Nephron progenitor cell (in vitro differentiated cells): Measurements from ENCODE around the gene ACOX2.
A peak's percentile ranks its signal among the peaks of the same experiment; 100 is the strongest.

Experiments used
- DNase-seq: peaks from one replicate; pipeline ENCODE4 v3.0.0; 2021
- H3K27ac Mint-ChIP-seq: 2 replicates; pipeline ENCODE4 v1.8.0; 2021; ENCODE audit warnings: mild to moderate bottlenecking, moderate library complexity, mixed read lengths
- H3K27me3 Mint-ChIP-seq: 2 replicates; pipeline ENCODE4 v1.8.0; 2021; ENCODE audit warnings: mild to moderate bottlenecking, low read depth, mixed read lengths; ENCODE audit not compliant: poor library complexity
- H3K36me3 Mint-ChIP-seq: 2 replicates; pipeline ENCODE4 v1.8.0; 2021; ENCODE audit warnings: low read depth, mixed read lengths
- H3K4me1 Mint-ChIP-seq: 2 replicates; pipeline ENCODE4 v1.8.0; 2021; ENCODE audit warnings: mixed read lengths
- H3K4me3 Mint-ChIP-seq: 2 replicates; pipeline ENCODE4 v1.8.0; 2021; ENCODE audit warnings: mild to moderate bottlenecking, moderate library complexity, mixed read lengths
- H3K9me3 Mint-ChIP-seq: 2 replicates; pipeline ENCODE4 v1.8.0; 2021; ENCODE audit warnings: mild to moderate bottlenecking, moderate library complexity, mixed read lengths
- CTCF ChIP-seq: fragments of 200-600 bp; sonication (generic); IDR thresholded peaks from 2 replicates; pipeline ENCODE4 v1.5.0; 2021; ENCODE audit warnings: antibody characterized with exemption

Gene ACOX2

DNA sequence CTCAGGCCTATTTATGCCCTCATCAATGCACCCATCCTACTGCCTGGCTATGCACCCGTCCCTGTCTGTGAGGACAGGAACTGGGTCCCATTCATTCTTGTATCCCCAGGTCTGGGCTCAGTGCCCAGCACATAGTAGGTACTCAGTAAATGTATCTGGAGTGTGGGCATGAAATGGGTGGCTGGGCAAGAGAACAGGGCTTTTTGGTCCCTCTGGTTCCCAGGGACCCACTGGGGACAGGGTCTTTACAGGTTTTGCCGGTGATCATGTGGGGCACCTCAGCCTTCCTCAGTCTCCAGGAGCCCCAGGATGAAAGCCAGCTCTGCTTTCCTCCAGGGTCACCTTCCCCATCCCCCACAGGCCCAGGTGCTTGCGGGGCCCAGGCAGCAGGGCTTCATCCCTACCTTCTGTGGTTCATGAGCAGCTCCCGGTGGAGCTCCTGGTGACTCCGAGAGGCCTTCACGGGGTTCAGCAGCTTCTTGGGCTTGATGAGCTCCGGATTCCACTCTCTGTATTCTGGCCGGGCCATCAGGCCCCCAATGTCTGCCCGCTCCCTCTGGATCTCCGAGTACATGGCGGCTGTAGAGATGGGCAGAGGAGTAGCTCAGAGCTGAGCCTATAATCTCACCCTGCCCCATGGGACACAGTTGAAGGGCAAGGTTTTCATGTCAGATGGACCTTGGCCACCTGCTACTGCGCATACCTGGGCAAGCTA lies 32.5 kb upstream of the ACOX2 start:
- Mint-ChIP-seq H3K27me3 (peaks cover 10% of the 10 kb centered on the region), H3K4me1 (peaks cover 37% of the 10 kb centered on the region), H3K36me3 (no peaks in the 10 kb centered on the region), H3K27ac (no peak overlapping the region), H3K9me3 (peaks cover 7% of the 10 kb centered on the region), H3K4me3 (no peak overlapping the region)
- no peak for TF ChIP-seq CTCF
- no peak for DNase-seq

GRCh38 chr3:58568572-58569286 lies 31.7 kb upstream of the ACOX2 start:
- Mint-ChIP-seq H3K4me1 (peaks cover 30% of the 10 kb centered on the region), H3K9me3 (peaks cover 7% of the 10 kb centered on the region), H3K36me3 (no peaks in the 10 kb centered on the region), H3K27me3 (peaks cover 10% of the 10 kb centered on the region), H3K4me3 (no peak overlapping the region), H3K27ac (no peak overlapping the region)
- peak; percentile 97 for TF ChIP-seq CTCF
- peak; percentile 88 for DNase-seq

DNA sequence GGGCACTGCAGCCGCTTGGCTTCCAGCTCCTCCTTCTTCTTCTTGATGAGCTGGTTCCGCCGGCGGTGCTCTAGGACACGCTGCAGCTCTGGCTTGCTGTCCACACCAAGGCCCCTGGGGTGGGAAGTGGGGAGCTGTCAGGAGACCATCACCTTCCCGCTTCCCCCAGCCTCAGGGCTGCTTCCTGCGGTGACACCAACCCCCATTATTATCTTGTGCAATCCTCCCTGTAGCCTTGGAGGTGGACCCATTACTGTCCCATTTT lies 30.2 kb upstream of the ACOX2 start:
- no peak for TF ChIP-seq CTCF
- no peak for DNase-seq
- no peak overlapping the region for H3K4me3 Mint-ChIP-seq
- peaks cover 7% of the 10 kb centered on the region for H3K9me3 Mint-ChIP-seq
- peaks cover 17% of the 10 kb centered on the region for H3K4me1 Mint-ChIP-seq
- no peaks in the 10 kb centered on the region for H3K36me3 Mint-ChIP-seq
- no peak overlapping the region for H3K27ac Mint-ChIP-seq
- H3K27me3 Mint-ChIP-seq: peaks cover 13% of the 10 kb centered on the region

DNA sequence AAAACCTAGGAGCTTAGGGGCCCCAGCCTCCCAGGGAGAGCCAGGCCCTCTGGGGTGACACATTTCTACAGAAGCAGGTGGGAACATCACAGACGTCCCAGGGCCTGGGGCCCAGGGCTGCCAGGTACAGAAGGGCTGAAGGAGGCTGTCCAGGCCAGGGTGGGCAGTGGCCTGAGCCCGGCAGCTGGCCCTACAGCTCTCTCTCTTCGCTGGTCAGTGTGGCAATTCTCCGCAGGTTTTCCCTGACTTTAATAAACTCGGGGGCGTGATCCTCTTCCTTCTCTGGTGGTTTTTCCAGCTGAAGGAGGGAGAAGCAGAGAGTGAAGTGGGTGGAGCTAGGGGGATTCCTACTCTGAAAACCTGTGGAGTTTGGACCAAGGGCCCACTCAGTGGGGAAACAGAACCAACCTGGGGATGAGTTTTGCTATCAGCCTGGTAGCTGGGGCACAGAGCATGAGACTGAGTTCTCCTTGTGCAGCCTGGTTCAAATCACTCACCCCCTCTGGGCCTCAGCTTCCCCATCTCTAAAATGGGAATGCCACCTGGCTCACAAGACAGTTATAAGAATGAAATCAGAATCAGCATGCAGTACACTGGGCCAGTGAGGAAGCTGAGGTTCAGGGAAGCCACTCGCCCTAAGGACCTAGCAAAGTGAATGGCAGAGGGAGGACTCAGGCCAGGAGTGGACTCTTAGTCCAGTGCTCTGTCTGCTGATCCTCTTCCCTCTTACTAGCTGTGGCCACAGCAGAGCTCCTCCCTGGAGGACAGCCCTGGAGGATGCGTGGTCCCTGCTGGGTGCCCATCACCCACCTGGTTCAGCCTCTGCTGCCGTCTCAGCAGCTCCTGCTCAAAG lies 29.6 kb upstream of the ACOX2 start:
- TF ChIP-seq CTCF: no peak
- H3K4me1 Mint-ChIP-seq: peaks cover 16% of the 10 kb centered on the region
- no peak overlapping the region for H3K27ac Mint-ChIP-seq
- no peak for DNase-seq
- peaks cover 2% of the 10 kb centered on the region for H3K9me3 Mint-ChIP-seq
- H3K4me3 Mint-ChIP-seq: no peak overlapping the region
- H3K36me3 Mint-ChIP-seq: no peaks in the 10 kb centered on the region
- H3K27me3 Mint-ChIP-seq: peaks cover 13% of the 10 kb centered on the region

GRCh38 chr3:58565621-58566397 lies 28.8 kb upstream of the ACOX2 start:
- no peak overlapping the region for H3K4me3 Mint-ChIP-seq
- no peaks in the 10 kb centered on the region for H3K9me3 Mint-ChIP-seq
- no peak overlapping the region for H3K27ac Mint-ChIP-seq
- TF ChIP-seq CTCF: no peak
- peaks cover 19% of the 10 kb centered on the region for H3K4me1 Mint-ChIP-seq
- no peaks in the 10 kb centered on the region for H3K36me3 Mint-ChIP-seq
- DNase-seq: peak; percentile 24
- H3K27me3 Mint-ChIP-seq: peaks cover 11% of the 10 kb centered on the region
